OCI-LY3 (cell line): ENCODE results near the gene FLNC.

Experiments used
- H2AFZ ChIP-seq: fragments of 200-600, 300-600 bp; shearing (Covaris generic); 2 replicates; pipeline ENCODE4 v1.6.0; 2014; ENCODE audit warnings: antibody characterized with exemption, low read depth, low read length
- H3K27ac ChIP-seq: fragments of 200-600, 300-600 bp; sonication (generic); 2 replicates; pipeline ENCODE4 v1.5.1; 2014; ENCODE audit warnings: mild to moderate bottlenecking, low read length, moderate library complexity, mixed read lengths
- H3K27me3 ChIP-seq: fragments of 200-600, 300-600 bp; sonication (generic); 2 replicates; pipeline ENCODE4 v1.6.1; 2014; ENCODE audit warnings: low read depth, low read length, mixed read lengths
- H3K36me3 ChIP-seq: fragments of 200-600, 300-600 bp; sonication (generic); replicated peaks from 2 replicates; pipeline ENCODE3; 2014; ENCODE audit warnings: low read depth, low read length, mixed read lengths
- H3K4me1 ChIP-seq: fragments of 300-600, 200-600 bp; sonication (generic); 2 replicates; pipeline ENCODE4 v1.6.1; 2014; ENCODE audit warnings: low read length, mixed read lengths
- H3K4me2 ChIP-seq: fragments of 200-600, 300-600 bp; sonication (generic); 2 replicates; pipeline ENCODE4 v1.6.1; 2014; ENCODE audit warnings: low read length, mixed read lengths
- H3K4me3 ChIP-seq: fragments of 300-600, 200-600 bp; sonication (generic); 2 replicates; pipeline ENCODE4 v1.5.1; 2014; ENCODE audit warnings: antibody characterized with exemption, mild to moderate bottlenecking, low read length, moderate library complexity
- H3K79me2 ChIP-seq: fragments of 300-600, 200-600 bp; shearing (Covaris generic); 2 replicates; pipeline ENCODE4 v1.6.1; 2014; ENCODE audit warnings: mild to moderate bottlenecking, low read length, mixed read lengths
- H3K9ac ChIP-seq: fragments of 300-600, 200-600 bp; shearing (Covaris generic); 2 replicates; pipeline ENCODE4 v1.6.0; 2014; ENCODE audit warnings: mild to moderate bottlenecking, low read length, moderate library complexity
- H3K9me3 ChIP-seq: fragments of 200-600, 300-600 bp; shearing (Covaris generic); 2 replicates; pipeline ENCODE4 v1.6.1; 2014; ENCODE audit warnings: low read length, mixed read lengths; ENCODE audit not compliant: insufficient read depth
- H4K20me1 ChIP-seq: fragments of 200-600, 300-600 bp; sonication (generic); 2 replicates; pipeline ENCODE4 v1.6.1; 2016; ENCODE audit warnings: low read length, mixed read lengths; ENCODE audit not compliant: insufficient read depth
- EZH2phosphoT487 ChIP-seq: fragments of 200-600 bp; shearing (Covaris generic); IDR thresholded peaks from 2 replicates; pipeline ENCODE4 v1.6.1; 2018; ENCODE audit warnings: antibody characterized with exemption, mixed run types, low read depth
- TF ChIP-seq, protein P1 (sequence below): fragments of 200-600, 300-600 bp; sonication (generic); IDR thresholded peaks from 2 replicates; pipeline ENCODE4 v1.5.1; 2014; ENCODE audit warnings: antibody characterized with exemption, low read length, low read depth

The FLNC gene

GRCh38 chr7:128884561-128885369 lies 54.6 kb downstream of the FLNC start:
- peak overlapping the region; percentile 95 for H3K4me2 ChIP-seq
- H2AFZ ChIP-seq, result no peak overlapping the region; the same call in 1 of the 2 replicates
- H3K4me1 ChIP-seq, result peaks cover 8% of the 10 kb centered on the region; the same call in 1 of the 2 replicates
- no peak overlapping the region for H3K27ac ChIP-seq
- no peaks in the 10 kb centered on the region for H3K79me2 ChIP-seq
- no peaks in the 10 kb centered on the region for H4K20me1 ChIP-seq
- TF ChIP-seq EZH2phosphoT487, result no peak
- TF ChIP-seq, protein P1, sequence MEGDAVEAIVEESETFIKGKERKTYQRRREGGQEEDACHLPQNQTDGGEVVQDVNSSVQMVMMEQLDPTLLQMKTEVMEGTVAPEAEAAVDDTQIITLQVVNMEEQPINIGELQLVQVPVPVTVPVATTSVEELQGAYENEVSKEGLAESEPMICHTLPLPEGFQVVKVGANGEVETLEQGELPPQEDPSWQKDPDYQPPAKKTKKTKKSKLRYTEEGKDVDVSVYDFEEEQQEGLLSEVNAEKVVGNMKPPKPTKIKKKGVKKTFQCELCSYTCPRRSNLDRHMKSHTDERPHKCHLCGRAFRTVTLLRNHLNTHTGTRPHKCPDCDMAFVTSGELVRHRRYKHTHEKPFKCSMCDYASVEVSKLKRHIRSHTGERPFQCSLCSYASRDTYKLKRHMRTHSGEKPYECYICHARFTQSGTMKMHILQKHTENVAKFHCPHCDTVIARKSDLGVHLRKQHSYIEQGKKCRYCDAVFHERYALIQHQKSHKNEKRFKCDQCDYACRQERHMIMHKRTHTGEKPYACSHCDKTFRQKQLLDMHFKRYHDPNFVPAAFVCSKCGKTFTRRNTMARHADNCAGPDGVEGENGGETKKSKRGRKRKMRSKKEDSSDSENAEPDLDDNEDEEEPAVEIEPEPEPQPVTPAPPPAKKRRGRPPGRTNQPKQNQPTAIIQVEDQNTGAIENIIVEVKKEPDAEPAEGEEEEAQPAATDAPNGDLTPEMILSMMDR, result no peak
- peak overlapping the region; percentile 96; the same call in 1 of the 2 replicates for H3K4me3 ChIP-seq
- no peaks in the 10 kb centered on the region for H3K9me3 ChIP-seq
- no peaks in the 10 kb centered on the region for H3K27me3 ChIP-seq
- no peaks in the 10 kb centered on the region for H3K36me3 ChIP-seq
- no peak overlapping the region for H3K9ac ChIP-seq

GRCh38 chr7:128885370-128886187 lies 55.4 kb downstream of the FLNC start:
- TF ChIP-seq EZH2phosphoT487, result no peak
- TF ChIP-seq, protein P1, result no peak
- H3K4me2 ChIP-seq, result no peak overlapping the region

GRCh38 chr7:128886391-128887168 lies 56.4 kb downstream of the FLNC start:
- Histone ChIP-seq H3K27ac (no peak overlapping the region), H3K36me3 (no peaks in the 10 kb centered on the region), H4K20me1 (no peaks in the 10 kb centered on the region), H3K9ac (no peak overlapping the region), H3K27me3 (no peaks in the 10 kb centered on the region), H2AFZ (no peak overlapping the region), H3K9me3 (no peaks in the 10 kb centered on the region), H3K4me1 (peaks cover 8% of the 10 kb centered on the region; the same call in 1 of the 2 replicates), H3K4me3 (no peak overlapping the region), H3K4me2 (no peak overlapping the region), H3K79me2 (no peaks in the 10 kb centered on the region)
- no peak for TF ChIP-seq EZH2phosphoT487
- TF ChIP-seq, protein P1, result no peak

More at GRCh38 chr7:128885370-128886187, 55.4 kb downstream of the FLNC start:
- Histone ChIP-seq H3K9ac (no peak overlapping the region), H4K20me1 (no peaks in the 10 kb centered on the region), H3K27me3 (no peaks in the 10 kb centered on the region), H3K36me3 (no peaks in the 10 kb centered on the region), H3K9me3 (no peaks in the 10 kb centered on the region), H3K79me2 (no peaks in the 10 kb centered on the region), H3K27ac (no peak overlapping the region), H3K4me1 (peaks cover 8% of the 10 kb centered on the region; the same call in 1 of the 2 replicates), H2AFZ (no peak overlapping the region), H3K4me3 (no peak overlapping the region)
